Activated CD4-positive, alpha-beta memory T cell treated with anti-CD3 and anti-CD28 coated beads, Interleukin-2, amount 10 ng/mL, durations not matched to agents 7 days and 5 days (primary cell): ENCODE results near the gene DDC. TPM values are rescaled to one million over a fixed set of nuclear protein-coding genes. Genes with fewer than 3 reads are reported as not detected.

Source experiments
- CTCF ChIA-PET: fragments of 350-600 bp; sonication (Branson Sonifier 250); formaldehyde crosslinking; loops from one replicate; lab custom pipeline; 2021; ENCODE audit warnings: antibody characterized with exemption, inconsistent platforms; lab: Charles Lee
- POLR2A ChIA-PET: fragments of 350-600 bp; sonication (Branson Sonifier 250); formaldehyde crosslinking; loops from one replicate; lab custom pipeline; 2021; ENCODE audit warnings: antibody characterized with exemption; lab: Charles Lee
- DNase-seq: peaks from one replicate; pipeline ENCODE4 v3.0.0-alpha.2; 2020
- H3K27ac Mint-ChIP-seq: one replicate; pipeline ENCODE4 v1.8.0; 2021; ENCODE audit warnings: mild to moderate bottlenecking, mixed read lengths
- H3K27me3 Mint-ChIP-seq: one replicate; pipeline ENCODE4 v1.8.0; 2021; ENCODE audit warnings: mixed read lengths
- H3K36me3 Mint-ChIP-seq: one replicate; pipeline ENCODE4 v1.8.0; 2021; ENCODE audit warnings: low read depth, mixed read lengths
- H3K4me1 Mint-ChIP-seq: one replicate; pipeline ENCODE4 v1.8.0; 2021; ENCODE audit warnings: mixed read lengths
- H3K4me3 Mint-ChIP-seq: one replicate; pipeline ENCODE4 v1.8.0; 2021; ENCODE audit warnings: mild to moderate bottlenecking, mixed read lengths
- H3K9me3 Mint-ChIP-seq: one replicate; pipeline ENCODE4 v1.8.0; 2021; ENCODE audit warnings: mixed read lengths
- total RNA-seq, 2 experiments: library from RNA; stranded (reverse); gene quantifications; one replicate each; pipeline ENCODE4 v1.2.3, GENCODE V29; 2021

DDC gene
- total RNA-seq, 2 experiments from 2014 or later, result not detected

GRCh38 chr7:50436133-50436806 lies 128.9 kb downstream of the DDC start:
- H3K4me3 Mint-ChIP-seq, result no peak overlapping the region
- H3K4me1 Mint-ChIP-seq, result no peaks in the 10 kb centered on the region
- H3K27ac Mint-ChIP-seq, result no peak overlapping the region
- H3K9me3 Mint-ChIP-seq, result no peaks in the 10 kb centered on the region
- H3K27me3 Mint-ChIP-seq, result no peaks in the 10 kb centered on the region
- CTCF ChIA-PET, result interaction anchor here (0.7 kb wide), 1 partner anchor 293 kb away, joined by 3 read pairs; no protein-coding TSS in a partner anchor
- DNase-seq, result no peak
- H3K36me3 Mint-ChIP-seq, result peaks cover 30% of the 10 kb centered on the region
- POLR2A ChIA-PET, result no interaction called here

GRCh38 chr7:50431722-50432305 lies 133.4 kb downstream of the DDC start:
- no peak for DNase-seq
- POLR2A ChIA-PET, result interaction anchor here (1.5 kb wide), 1 partner anchor 15 kb away, joined by 3 read pairs; no protein-coding TSS in a partner anchor
- CTCF ChIA-PET, result interaction anchor here (1.5 to 2.3 kb wide), 2 partner anchors 11 to 14 kb away, joined by 3 to 7 read pairs; no protein-coding TSS in a partner anchor
- no peaks in the 10 kb centered on the region for H3K27me3 Mint-ChIP-seq
- no peak overlapping the region for H3K4me3 Mint-ChIP-seq
- no peaks in the 10 kb centered on the region for H3K4me1 Mint-ChIP-seq
- H3K9me3 Mint-ChIP-seq, result no peaks in the 10 kb centered on the region
- H3K36me3 Mint-ChIP-seq, result peaks cover 5% of the 10 kb centered on the region
- H3K27ac Mint-ChIP-seq, result no peak overlapping the region

GRCh38 chr7:50431316-50431715 lies 133.9 kb downstream of the DDC start:
- ChIA-PET POLR2A (interaction anchor here (1.5 kb wide), 1 partner anchor 15 kb away, joined by 3 read pairs; no protein-coding TSS in a partner anchor), CTCF (no interaction called here)
- no peaks in the 10 kb centered on the region for H3K9me3 Mint-ChIP-seq
- no peaks in the 10 kb centered on the region for H3K27me3 Mint-ChIP-seq
- DNase-seq, result no peak
- H3K27ac Mint-ChIP-seq, result no peak overlapping the region
- peaks cover 4% of the 10 kb centered on the region for H3K36me3 Mint-ChIP-seq
- H3K4me3 Mint-ChIP-seq, result no peak overlapping the region
- no peaks in the 10 kb centered on the region for H3K4me1 Mint-ChIP-seq

- no peaks in the 10 kb centered on the region for H3K9me3 Mint-ChIP-seq
- no peak for DNase-seq
- H3K4me1 Mint-ChIP-seq, result no peaks in the 10 kb centered on the region
- H3K36me3 Mint-ChIP-seq, result no peaks in the 10 kb centered on the region
- no peak overlapping the region for H3K4me3 Mint-ChIP-seq
- POLR2A ChIA-PET, result interaction anchor here (1.0 to 1.3 kb wide), 3 partner anchors 9 to 49 kb away, joined by 3 to 4 read pairs (median 3); no protein-coding TSS in a partner anchor
- no peaks in the 10 kb centered on the region for H3K27me3 Mint-ChIP-seq
- no peak overlapping the region for H3K27ac Mint-ChIP-seq
- CTCF ChIA-PET, result interaction anchor here (1.1 to 3.6 kb wide), 4 partner anchors 11 to 286 kb away, joined by 3 to 19 read pairs (median 4); no protein-coding TSS in a partner anchor
Measured at GRCh38 chr7:50428911-50429310, 136.3 kb downstream of the DDC start.

GRCh38 chr7:50427518-50427917 lies 137.7 kb downstream of the DDC start:
- Mint-ChIP-seq H3K36me3 (no peaks in the 10 kb centered on the region), H3K27me3 (no peaks in the 10 kb centered on the region), H3K4me1 (no peaks in the 10 kb centered on the region), H3K27ac (no peak overlapping the region), H3K9me3 (no peaks in the 10 kb centered on the region), H3K4me3 (no peak overlapping the region)
- ChIA-PET CTCF (interaction anchor here (0.9 to 3.6 kb wide), 3 partner anchors 10 to 309 kb away, joined by 3 to 19 read pairs (median 5); no protein-coding TSS in a partner anchor), POLR2A (interaction anchor here (1.3 to 1.7 kb wide), 3 partner anchors 9 to 98 kb away, joined by 3 to 5 read pairs (median 3); no protein-coding TSS in a partner anchor)
- no peak for DNase-seq

GRCh38 chr7:50426280-50427045 lies 138.7 kb downstream of the DDC start:
- no peak for DNase-seq
- Mint-ChIP-seq H3K36me3 (no peaks in the 10 kb centered on the region), H3K4me3 (no peak overlapping the region), H3K27ac (no peak overlapping the region), H3K4me1 (no peaks in the 10 kb centered on the region), H3K27me3 (no peaks in the 10 kb centered on the region), H3K9me3 (no peaks in the 10 kb centered on the region)
- POLR2A ChIA-PET, result interaction anchor here (0.7 to 1.7 kb wide), 4 partner anchors 8 to 97 kb away, joined by 3 to 5 read pairs (median 3); no protein-coding TSS in a partner anchor
- CTCF ChIA-PET, result interaction anchor here (0.6 to 3.6 kb wide), 3 partner anchors 9 to 334 kb away, joined by 4 to 19 read pairs (median 6); no protein-coding TSS in a partner anchor

- DNase-seq, result no peak
- no peak overlapping the region for H3K27ac Mint-ChIP-seq
- H3K4me3 Mint-ChIP-seq, result no peak overlapping the region
- CTCF ChIA-PET, result interaction anchor here (0.6 to 3.6 kb wide), 2 partner anchors 7 to 9 kb away, joined by 3 to 19 read pairs; no protein-coding TSS in a partner anchor
- POLR2A ChIA-PET, result no interaction called here
- no peaks in the 10 kb centered on the region for H3K27me3 Mint-ChIP-seq
- no peaks in the 10 kb centered on the region for H3K4me1 Mint-ChIP-seq
- H3K9me3 Mint-ChIP-seq, result no peaks in the 10 kb centered on the region
- no peaks in the 10 kb centered on the region for H3K36me3 Mint-ChIP-seq
Measured at GRCh38 chr7:50425318-50425717, 139.9 kb downstream of the DDC start.

GRCh38 chr7:50423860-50424259 lies 141.3 kb downstream of the DDC start:
- Mint-ChIP-seq H3K27me3 (no peaks in the 10 kb centered on the region), H3K9me3 (no peaks in the 10 kb centered on the region), H3K27ac (no peak overlapping the region), H3K36me3 (no peaks in the 10 kb centered on the region), H3K4me1 (no peaks in the 10 kb centered on the region), H3K4me3 (no peak overlapping the region)
- ChIA-PET POLR2A (interaction anchor here (1.0 to 1.4 kb wide), 3 partner anchors 12 to 156 kb away, joined by 3 read pairs; no protein-coding TSS in a partner anchor), CTCF (interaction anchor here (0.8 to 1.2 kb wide), 2 partner anchors 9 to 282 kb away, joined by 4 read pairs; no protein-coding TSS in a partner anchor)
- no peak for DNase-seq

GRCh38 chr7:50422858-50423257 lies 142.3 kb downstream of the DDC start:
- Mint-ChIP-seq H3K4me3 (no peak overlapping the region), H3K9me3 (no peaks in the 10 kb centered on the region), H3K27ac (no peak overlapping the region), H3K36me3 (no peaks in the 10 kb centered on the region), H3K27me3 (no peaks in the 10 kb centered on the region), H3K4me1 (peaks cover 2% of the 10 kb centered on the region)
- DNase-seq, result no peak
- POLR2A ChIA-PET, result interaction anchor here (1.4 kb wide), 1 partner anchor 11 kb away, joined by 3 read pairs; no protein-coding TSS in a partner anchor
- CTCF ChIA-PET, result interaction anchor here (1.2 to 1.4 kb wide), 2 partner anchors 281 to 738 kb away, joined by 4 to 6 read pairs; no protein-coding TSS in a partner anchor

- Mint-ChIP-seq H3K27me3 (no peaks in the 10 kb centered on the region), H3K36me3 (no peaks in the 10 kb centered on the region), H3K4me1 (peaks cover 16% of the 10 kb centered on the region), H3K4me3 (no peak overlapping the region), H3K9me3 (no peaks in the 10 kb centered on the region), H3K27ac (no peak overlapping the region)
- CTCF ChIA-PET, result interaction anchor here (0.6 to 7.5 kb wide), 6 partner anchors 54 to 302 kb away, joined by 3 to 92 read pairs (median 24); no protein-coding TSS in a partner anchor
- POLR2A ChIA-PET, result interaction anchor here (1.2 to 1.3 kb wide), 2 partner anchors 8 to 13 kb away, joined by 4 to 5 read pairs; no protein-coding TSS in a partner anchor
- DNase-seq, result no peak
Measured at GRCh38 chr7:50421043-50421442, 144.2 kb downstream of the DDC start.

GRCh38 chr7:50418526-50419290 lies 146.5 kb downstream of the DDC start:
- H3K27me3 Mint-ChIP-seq, result no peaks in the 10 kb centered on the region
- ChIA-PET POLR2A (interaction anchor here (0.9 to 1.6 kb wide), 9 partner anchors 9 to 326 kb away, joined by 3 to 6 read pairs (median 3); no protein-coding TSS in a partner anchor), CTCF (interaction anchor here (0.7 to 7.5 kb wide), 47 partner anchors 8 to 426 kb away, joined by 3 to 92 read pairs (median 5); partner anchors contain the start of gene ZPBP)
- H3K4me1 Mint-ChIP-seq, result peaks cover 23% of the 10 kb centered on the region
- no peak for DNase-seq
- no peaks in the 10 kb centered on the region for H3K36me3 Mint-ChIP-seq
- no peak overlapping the region for H3K27ac Mint-ChIP-seq
- no peaks in the 10 kb centered on the region for H3K9me3 Mint-ChIP-seq
- no peak overlapping the region for H3K4me3 Mint-ChIP-seq
